ENCODE results near the gene MAPK8IP2.

MAPK8IP2 gene

GRCh38 chr22:50609599-50609998, 9.0 kb downstream of the MAPK8IP2 start:
- H3K4me2 ChIP-seq (ENCODE audit: low read depth, low read length, poor library complexity, severe bottlenecking) = no peak overlapping the region
- H3K36me3 ChIP-seq (ENCODE audit: low read length) = no peaks in the 10 kb centered on the region

GRCh38 chr22:50610041-50610451, 9.5 kb downstream of the MAPK8IP2 start:
- Histone ChIP-seq H3K27me3 (ENCODE audit: low read length) (no peaks in the 10 kb centered on the region), H3K79me2 (ENCODE audit: insufficient read depth, low read length) (no peaks in the 10 kb centered on the region)

More at GRCh38 chr22:50609599-50609998, 9.0 kb downstream of the MAPK8IP2 start:
- Histone ChIP-seq H2AFZ (ENCODE audit: low read depth, low read length, severe bottlenecking) (no peak overlapping the region), H3K9me3 (ENCODE audit: insufficient read depth, low read length) (no peaks in the 10 kb centered on the region), H3K9ac (ENCODE audit: low read length) (no peak overlapping the region), H3K27me3 (ENCODE audit: low read length) (no peaks in the 10 kb centered on the region), H4K20me1 (ENCODE audit: low read depth, low read length) (no peaks in the 10 kb centered on the region), H3K79me2 (ENCODE audit: insufficient read depth, low read length) (no peaks in the 10 kb centered on the region), H3K9me2 (replicated peaks; ENCODE audit: insufficient read depth, low read length) (no peaks in the 10 kb centered on the region), H3F3A (ENCODE audit: insufficient read depth) (no peaks in the 10 kb centered on the region), H3K27ac (ENCODE audit: low read depth, low read length) (no peak overlapping the region), H3K4me3 (ENCODE audit: insufficient read depth, low read length, poor library complexity, severe bottlenecking) (no peak overlapping the region)
- TF ChIP-seq, protein P1, sequence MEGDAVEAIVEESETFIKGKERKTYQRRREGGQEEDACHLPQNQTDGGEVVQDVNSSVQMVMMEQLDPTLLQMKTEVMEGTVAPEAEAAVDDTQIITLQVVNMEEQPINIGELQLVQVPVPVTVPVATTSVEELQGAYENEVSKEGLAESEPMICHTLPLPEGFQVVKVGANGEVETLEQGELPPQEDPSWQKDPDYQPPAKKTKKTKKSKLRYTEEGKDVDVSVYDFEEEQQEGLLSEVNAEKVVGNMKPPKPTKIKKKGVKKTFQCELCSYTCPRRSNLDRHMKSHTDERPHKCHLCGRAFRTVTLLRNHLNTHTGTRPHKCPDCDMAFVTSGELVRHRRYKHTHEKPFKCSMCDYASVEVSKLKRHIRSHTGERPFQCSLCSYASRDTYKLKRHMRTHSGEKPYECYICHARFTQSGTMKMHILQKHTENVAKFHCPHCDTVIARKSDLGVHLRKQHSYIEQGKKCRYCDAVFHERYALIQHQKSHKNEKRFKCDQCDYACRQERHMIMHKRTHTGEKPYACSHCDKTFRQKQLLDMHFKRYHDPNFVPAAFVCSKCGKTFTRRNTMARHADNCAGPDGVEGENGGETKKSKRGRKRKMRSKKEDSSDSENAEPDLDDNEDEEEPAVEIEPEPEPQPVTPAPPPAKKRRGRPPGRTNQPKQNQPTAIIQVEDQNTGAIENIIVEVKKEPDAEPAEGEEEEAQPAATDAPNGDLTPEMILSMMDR (IDR thresholded peaks at IDR 0.05; ENCODE audit: insufficient read depth, low read length, poor library complexity, severe bottlenecking) = no peak
- no peak for TF ChIP-seq EZH2phosphoT487 (conservative IDR thresholded peaks at IDR 0.05; ENCODE audit: low read length)

DNA sequence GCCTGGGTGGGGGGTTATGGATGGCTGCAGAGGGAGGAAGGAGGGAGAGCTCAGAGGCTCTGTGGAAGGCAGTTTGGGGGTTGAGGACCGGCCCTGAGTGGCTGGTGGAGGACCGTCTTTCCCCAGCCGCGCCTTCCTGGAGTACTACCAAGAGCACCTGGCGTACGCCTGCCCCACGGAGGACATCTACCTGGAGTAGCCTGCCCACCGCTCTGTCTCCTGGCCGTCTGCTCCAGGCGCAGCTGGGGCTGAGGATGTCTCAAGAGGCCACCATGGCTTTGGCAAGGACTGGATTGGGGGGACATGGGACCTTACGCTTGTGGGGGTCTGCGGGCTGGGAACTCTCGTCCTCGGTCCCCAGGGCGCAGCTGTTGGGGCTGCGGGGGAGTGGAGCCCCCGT, 10.0 kb downstream of the MAPK8IP2 start:
- no peak overlapping the region for H2AFZ ChIP-seq (ENCODE audit: low read depth, low read length, severe bottlenecking)
- no peak overlapping the region for H3K4me2 ChIP-seq (ENCODE audit: low read depth, low read length, poor library complexity, severe bottlenecking)
- no peak overlapping the region for H3K4me3 ChIP-seq (ENCODE audit: insufficient read depth, low read length, poor library complexity, severe bottlenecking)
- TF ChIP-seq, protein P1 (IDR thresholded peaks at IDR 0.05; ENCODE audit: insufficient read depth, low read length, poor library complexity, severe bottlenecking) = no peak
- no peak for TF ChIP-seq EZH2phosphoT487 (conservative IDR thresholded peaks at IDR 0.05; ENCODE audit: low read length)
- no peaks in the 10 kb centered on the region for H3K9me3 ChIP-seq (ENCODE audit: insufficient read depth, low read length)
- H3K9ac ChIP-seq (ENCODE audit: low read length) = no peak overlapping the region
- H3K9me2 ChIP-seq (replicated peaks; ENCODE audit: insufficient read depth, low read length) = no peaks in the 10 kb centered on the region
- no peaks in the 10 kb centered on the region for H3K27me3 ChIP-seq (ENCODE audit: low read length)
- H3K79me2 ChIP-seq (ENCODE audit: insufficient read depth, low read length) = no peaks in the 10 kb centered on the region
- no peaks in the 10 kb centered on the region for H4K20me1 ChIP-seq (ENCODE audit: low read depth, low read length)
- no peaks in the 10 kb centered on the region for H3F3A ChIP-seq (ENCODE audit: insufficient read depth)
- H3K27ac ChIP-seq (ENCODE audit: low read depth, low read length) = no peak overlapping the region
- no peaks in the 10 kb centered on the region for H3K36me3 ChIP-seq (ENCODE audit: low read length)

More at GRCh38 chr22:50610041-50610451, 9.5 kb downstream of the MAPK8IP2 start:
- H3K9me2 ChIP-seq (replicated peaks; ENCODE audit: insufficient read depth, low read length) = no peaks in the 10 kb centered on the region
- no peak for TF ChIP-seq EZH2phosphoT487 (conservative IDR thresholded peaks at IDR 0.05; ENCODE audit: low read length)
- TF ChIP-seq, protein P1 (IDR thresholded peaks at IDR 0.05; ENCODE audit: insufficient read depth, low read length, poor library complexity, severe bottlenecking) = no peak
- no peak overlapping the region for H3K9ac ChIP-seq (ENCODE audit: low read length)
- no peak overlapping the region for H3K27ac ChIP-seq (ENCODE audit: low read depth, low read length)
- no peaks in the 10 kb centered on the region for H3K9me3 ChIP-seq (ENCODE audit: insufficient read depth, low read length)
- H3F3A ChIP-seq (ENCODE audit: insufficient read depth) = no peaks in the 10 kb centered on the region
- H4K20me1 ChIP-seq (ENCODE audit: low read depth, low read length) = no peaks in the 10 kb centered on the region
- no peaks in the 10 kb centered on the region for H3K36me3 ChIP-seq (ENCODE audit: low read length)
- H2AFZ ChIP-seq (ENCODE audit: low read depth, low read length, severe bottlenecking) = no peak overlapping the region
- H3K4me3 ChIP-seq (ENCODE audit: insufficient read depth, low read length, poor library complexity, severe bottlenecking) = no peak overlapping the region
- no peak overlapping the region for H3K4me2 ChIP-seq (ENCODE audit: low read depth, low read length, poor library complexity, severe bottlenecking)
